ENCODE measurements around the gene CPNE4.

CPNE4 gene

DNA sequence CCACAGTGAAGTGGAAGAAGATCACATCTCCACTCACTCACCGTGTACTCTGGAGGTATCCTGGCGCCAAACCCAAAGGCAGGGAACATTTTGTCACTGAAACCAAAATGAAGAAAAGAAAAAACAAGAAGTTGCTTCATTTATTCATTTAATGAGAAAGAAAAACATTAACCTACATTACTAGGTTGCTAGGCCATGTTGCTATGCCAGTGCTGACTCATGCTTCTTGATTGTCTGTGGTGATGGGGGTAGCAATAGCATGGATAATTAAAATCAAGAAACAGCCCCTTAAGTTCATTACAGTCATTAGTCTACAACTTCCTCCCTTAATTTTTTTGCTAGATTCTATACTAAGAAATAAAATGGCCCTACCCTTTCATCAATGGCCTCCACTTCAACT is 479.4 kb downstream of the CPNE4 start:
- H3K4me3 ChIP-seq (ENCODE audit: control insufficient read depth, low read depth, low read length), result no peak overlapping the region
- peak; percentile 33 for DNase-seq (ENCODE audit: low read depth)
- TF ChIP-seq, protein P1, sequence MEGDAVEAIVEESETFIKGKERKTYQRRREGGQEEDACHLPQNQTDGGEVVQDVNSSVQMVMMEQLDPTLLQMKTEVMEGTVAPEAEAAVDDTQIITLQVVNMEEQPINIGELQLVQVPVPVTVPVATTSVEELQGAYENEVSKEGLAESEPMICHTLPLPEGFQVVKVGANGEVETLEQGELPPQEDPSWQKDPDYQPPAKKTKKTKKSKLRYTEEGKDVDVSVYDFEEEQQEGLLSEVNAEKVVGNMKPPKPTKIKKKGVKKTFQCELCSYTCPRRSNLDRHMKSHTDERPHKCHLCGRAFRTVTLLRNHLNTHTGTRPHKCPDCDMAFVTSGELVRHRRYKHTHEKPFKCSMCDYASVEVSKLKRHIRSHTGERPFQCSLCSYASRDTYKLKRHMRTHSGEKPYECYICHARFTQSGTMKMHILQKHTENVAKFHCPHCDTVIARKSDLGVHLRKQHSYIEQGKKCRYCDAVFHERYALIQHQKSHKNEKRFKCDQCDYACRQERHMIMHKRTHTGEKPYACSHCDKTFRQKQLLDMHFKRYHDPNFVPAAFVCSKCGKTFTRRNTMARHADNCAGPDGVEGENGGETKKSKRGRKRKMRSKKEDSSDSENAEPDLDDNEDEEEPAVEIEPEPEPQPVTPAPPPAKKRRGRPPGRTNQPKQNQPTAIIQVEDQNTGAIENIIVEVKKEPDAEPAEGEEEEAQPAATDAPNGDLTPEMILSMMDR (conservative IDR thresholded peaks at IDR 0.05; ENCODE audit: control insufficient read depth, insufficient read depth, low read depth, low read length), result no peak

DNA sequence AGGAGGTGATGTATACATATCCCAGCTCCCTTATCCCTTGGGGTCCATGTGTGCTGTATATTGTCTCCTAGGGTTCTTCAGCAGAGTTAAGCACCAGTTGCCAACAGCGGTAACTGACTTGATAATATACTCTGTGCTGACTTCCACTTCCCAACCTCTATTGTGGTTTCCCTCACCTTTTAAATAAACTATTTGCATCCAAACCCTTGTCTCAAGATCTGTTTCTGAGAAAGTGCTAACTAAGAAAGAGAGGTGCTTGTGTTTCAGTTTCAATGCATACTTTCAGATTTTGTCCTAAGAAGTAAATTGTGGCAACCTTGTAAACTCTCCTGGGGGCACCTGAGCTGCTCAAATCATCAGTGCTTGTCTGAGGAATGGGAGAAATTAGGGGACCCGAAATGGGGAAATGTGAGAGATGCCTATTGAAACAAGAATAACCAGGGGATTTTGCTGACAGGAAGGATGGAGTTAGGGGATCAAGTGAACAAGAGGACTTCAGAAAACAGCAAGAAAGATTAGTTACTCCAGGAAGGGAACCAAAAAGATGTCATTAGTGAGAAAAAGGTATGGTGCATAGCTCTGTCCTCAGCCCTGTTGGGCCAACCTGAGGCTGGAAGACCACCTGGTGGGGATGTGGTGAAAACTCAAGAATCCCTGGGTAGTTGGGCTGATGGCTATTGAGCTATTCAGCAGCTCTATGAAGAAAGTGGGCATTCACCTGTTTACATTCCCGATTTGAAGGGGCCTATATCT is 481.1 kb downstream of the CPNE4 start:
- no peak for DNase-seq (ENCODE audit: low read depth)
- TF ChIP-seq, protein P1 (conservative IDR thresholded peaks at IDR 0.05; ENCODE audit: control insufficient read depth, insufficient read depth, low read depth, low read length), result no peak
- no peak overlapping the region for H3K4me3 ChIP-seq (ENCODE audit: control insufficient read depth, low read depth, low read length)

DNA sequence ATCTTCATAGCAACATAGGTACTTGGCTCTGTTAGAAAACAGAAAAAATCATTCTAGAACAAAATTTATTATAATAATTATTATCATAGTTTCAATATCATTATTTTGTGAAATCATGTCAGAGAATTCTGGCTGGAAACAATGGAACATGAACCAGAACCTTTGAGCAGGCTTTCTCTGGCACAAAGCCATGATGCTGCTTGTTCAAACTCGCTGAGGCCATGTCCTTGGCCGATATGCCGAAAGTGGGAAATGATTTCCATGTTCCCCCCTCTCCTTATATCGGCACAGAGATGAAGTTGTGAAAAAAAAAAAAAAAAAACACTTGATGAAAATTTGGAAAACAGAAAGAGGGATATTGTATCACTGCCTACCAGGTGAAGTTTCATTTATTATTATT is 483.1 kb downstream of the CPNE4 start:
- TF ChIP-seq, protein P1 (conservative IDR thresholded peaks at IDR 0.05; ENCODE audit: control insufficient read depth, insufficient read depth, low read depth, low read length), result no peak
- no peak overlapping the region for H3K4me3 ChIP-seq (ENCODE audit: control insufficient read depth, low read depth, low read length)
- DNase-seq (ENCODE audit: low read depth), result no peak

DNA sequence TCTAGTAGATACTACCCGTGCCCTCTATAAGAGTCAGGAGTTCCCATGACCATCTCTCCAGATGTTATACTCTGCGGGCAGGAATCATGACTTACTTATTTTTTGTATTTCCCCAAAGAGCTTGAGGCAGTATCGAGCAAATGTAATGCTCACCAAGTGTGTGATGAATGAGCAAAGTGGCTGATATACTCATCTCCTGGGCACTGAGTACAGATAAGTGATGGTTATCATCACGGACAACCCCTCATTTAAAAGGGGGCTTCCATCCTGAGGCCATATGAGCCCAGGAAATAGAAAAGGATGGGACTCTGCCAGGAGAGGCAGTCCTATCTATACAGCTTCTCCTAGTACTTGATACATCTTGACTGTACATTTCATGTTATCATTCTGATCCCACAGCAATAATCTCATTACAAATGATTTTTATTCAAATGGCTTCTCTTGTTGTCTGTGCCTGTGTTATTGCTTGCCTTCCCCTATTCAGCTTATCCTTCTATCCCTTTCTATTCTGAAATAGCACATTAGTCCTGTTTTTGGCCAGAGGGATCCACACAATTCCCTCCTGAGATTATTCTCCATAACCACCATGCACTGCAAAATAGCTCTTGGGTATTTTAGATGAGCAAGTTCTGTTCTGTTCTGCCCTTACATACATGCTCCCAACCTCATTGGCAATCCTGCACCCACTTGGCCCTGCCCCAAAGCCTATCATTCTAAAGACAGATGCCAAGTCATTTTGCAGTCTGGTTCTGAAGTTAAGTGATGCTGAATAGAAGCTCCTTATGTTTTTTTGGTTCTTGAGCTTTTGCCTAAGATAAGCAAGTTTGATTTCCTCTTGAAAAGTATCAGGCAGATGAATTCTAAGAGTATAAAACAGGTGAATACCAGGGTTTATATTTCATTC is 484.0 kb downstream of the CPNE4 start:
- DNase-seq (ENCODE audit: low read depth), result no peak
- TF ChIP-seq, protein P1 (conservative IDR thresholded peaks at IDR 0.05; ENCODE audit: control insufficient read depth, insufficient read depth, low read depth, low read length), result no peak
- H3K4me3 ChIP-seq (ENCODE audit: control insufficient read depth, low read depth, low read length), result no peak overlapping the region

DNA sequence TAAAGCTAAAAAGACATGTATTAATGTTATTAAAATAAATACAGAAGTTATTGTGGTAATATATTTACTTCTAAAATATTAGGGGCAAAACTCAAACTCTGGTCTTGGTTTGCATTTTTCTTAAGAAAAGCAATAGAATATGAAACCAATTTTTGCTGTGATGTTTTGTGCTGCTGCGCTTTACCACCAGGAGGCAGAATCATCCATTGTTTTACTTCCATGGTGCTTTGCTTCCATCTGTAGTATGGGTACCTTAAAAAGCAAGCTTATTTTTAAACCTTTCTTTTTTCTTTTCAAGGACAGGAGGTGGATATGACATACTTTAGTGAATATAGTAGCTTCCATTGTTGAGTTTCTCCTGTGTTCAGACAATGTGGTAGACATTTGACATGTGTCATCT is 485.5 kb downstream of the CPNE4 start:
- DNase-seq (ENCODE audit: low read depth), result peak; percentile 26
- H3K4me3 ChIP-seq (ENCODE audit: control insufficient read depth, low read depth, low read length), result no peak overlapping the region
- TF ChIP-seq, protein P1 (conservative IDR thresholded peaks at IDR 0.05; ENCODE audit: control insufficient read depth, insufficient read depth, low read depth, low read length), result peak; percentile 56

DNA sequence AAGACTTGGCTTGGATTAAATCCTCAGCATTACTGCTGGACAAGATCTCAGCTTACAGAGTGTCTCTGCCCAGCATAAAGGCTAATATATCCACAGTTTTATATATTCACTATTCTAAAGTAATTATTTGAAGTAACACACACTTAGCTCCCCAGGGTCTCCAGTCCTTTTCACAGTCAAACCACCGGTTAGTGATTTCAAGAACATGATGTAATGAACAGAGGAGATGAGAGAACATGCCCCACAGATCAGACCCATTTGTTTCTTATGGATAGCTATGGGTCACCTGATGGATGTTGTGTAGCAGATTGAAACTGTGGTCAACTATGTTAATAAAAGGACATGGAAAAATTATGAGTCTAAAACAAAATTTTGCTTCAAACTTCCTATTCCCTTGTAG is 487.2 kb downstream of the CPNE4 start:
- no peak for DNase-seq (ENCODE audit: low read depth)
- no peak overlapping the region for H3K4me3 ChIP-seq (ENCODE audit: control insufficient read depth, low read depth, low read length)
- TF ChIP-seq, protein P1 (conservative IDR thresholded peaks at IDR 0.05; ENCODE audit: control insufficient read depth, insufficient read depth, low read depth, low read length), result no peak
